ENCODE results near the gene TSPAN9.

The TSPAN9 gene

GRCh38 chr12:3233797-3234196, 156.6 kb downstream of the TSPAN9 start:
- no peak for DNase-seq

DNA sequence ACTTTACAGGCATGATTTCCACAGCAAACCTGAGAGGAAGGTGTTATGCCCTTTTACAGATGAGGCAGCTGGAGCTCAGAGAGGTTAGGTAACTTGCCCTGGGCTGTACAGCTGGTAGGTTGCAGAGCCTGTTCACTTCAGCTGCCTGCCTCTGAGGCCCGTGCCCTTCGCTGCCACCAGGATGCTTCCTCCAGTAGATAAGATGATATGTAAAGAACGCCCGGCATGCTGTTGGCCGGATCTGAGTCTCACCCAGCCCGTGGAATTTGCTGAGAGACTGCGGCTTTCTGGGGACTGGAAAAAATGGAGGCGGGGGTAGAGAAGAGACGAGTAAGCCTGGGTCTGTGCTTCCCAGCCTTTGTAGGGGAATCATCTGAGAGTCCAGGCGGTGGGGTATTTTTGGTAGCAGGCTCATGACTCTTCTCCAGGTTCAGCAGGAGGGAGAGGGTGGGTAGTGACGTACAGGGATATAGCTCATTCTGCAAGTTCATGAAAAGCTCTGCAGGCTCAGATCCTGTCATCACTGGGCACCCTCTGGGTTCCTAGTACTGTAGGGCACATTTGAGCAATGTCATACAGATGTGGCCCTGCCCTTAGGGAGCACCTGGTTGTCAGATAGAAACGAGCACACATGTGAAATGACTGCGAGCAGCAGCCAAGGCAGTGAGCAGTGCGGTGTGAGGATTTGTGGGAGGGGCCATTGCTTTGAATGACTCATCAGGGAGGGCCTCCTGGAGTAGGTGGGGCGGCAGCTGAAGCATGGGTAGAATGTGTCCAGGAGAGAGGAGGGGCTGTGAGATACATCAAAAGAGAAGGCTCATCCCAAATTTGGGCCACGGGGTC, 159.4 kb downstream of the TSPAN9 start:
- peak; percentile 18 for DNase-seq

GRCh38 chr12:3238196-3238595, 161.0 kb downstream of the TSPAN9 start:
- no peak for DNase-seq

- DNase-seq: no peak
These were observed 164.4 kb downstream of the TSPAN9 start for GRCh38 chr12:3241621-3242020.

DNA sequence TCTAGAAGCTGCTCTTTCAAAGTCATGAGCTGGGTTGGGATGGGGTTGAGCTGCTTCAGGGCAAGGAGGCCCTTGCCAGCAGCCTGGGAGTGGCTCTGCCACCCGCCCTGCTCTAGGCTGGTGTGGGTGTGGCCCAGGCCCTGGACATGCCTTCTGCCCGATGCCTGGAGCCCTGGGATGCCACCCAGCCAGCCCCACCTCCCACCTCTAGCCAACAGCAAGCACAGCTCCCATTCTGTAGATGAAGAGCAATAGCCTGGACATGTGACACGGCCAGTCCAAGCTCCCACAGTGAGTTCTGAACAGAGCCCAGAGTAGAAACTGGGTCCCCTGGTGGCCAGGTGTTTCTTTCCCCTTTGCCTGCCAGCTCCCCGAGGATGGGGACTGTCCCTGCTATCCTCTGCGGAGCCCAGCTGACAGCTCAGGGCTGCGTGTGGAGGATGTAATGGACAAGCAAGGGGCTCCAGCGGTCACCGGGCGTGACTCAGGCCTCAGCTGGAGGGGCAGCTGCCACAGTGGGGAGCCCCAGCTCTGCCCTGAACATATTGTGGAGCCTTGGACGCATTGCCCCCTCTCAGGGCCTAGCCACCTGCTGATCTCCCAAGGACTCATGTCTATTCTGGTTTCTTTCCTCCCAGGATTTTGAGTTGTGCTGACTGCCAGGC, 165.2 kb downstream of the TSPAN9 start:
- no peak for DNase-seq

- DNase-seq: no peak
These were observed 166.4 kb downstream of the TSPAN9 start for GRCh38 chr12:3243376-3244084.

GRCh38 chr12:3244219-3244750, 167.1 kb downstream of the TSPAN9 start:
- no peak for DNase-seq

DNA sequence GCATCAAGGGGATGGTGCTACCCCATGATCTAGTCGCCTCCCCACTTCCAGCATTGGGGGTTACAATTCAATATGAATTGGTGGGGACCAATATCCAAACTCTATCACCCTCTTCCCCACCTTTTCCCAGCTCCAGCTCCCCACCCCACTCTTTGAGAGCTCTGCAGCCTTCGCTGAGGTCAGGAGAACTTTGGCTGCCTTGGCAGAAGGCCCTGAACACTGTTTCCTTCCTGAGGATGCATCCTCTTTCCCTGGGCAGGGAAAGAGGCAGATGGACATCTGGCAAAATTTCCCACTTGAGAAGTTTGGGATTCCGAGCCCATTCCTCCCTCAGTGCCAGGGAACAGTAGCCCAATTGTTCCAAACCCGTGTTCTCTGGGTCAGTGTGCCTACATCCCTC, 169.1 kb downstream of the TSPAN9 start:
- no peak for DNase-seq

GRCh38 chr12:3247077-3247476, 169.9 kb downstream of the TSPAN9 start:
- no peak for DNase-seq

DNA sequence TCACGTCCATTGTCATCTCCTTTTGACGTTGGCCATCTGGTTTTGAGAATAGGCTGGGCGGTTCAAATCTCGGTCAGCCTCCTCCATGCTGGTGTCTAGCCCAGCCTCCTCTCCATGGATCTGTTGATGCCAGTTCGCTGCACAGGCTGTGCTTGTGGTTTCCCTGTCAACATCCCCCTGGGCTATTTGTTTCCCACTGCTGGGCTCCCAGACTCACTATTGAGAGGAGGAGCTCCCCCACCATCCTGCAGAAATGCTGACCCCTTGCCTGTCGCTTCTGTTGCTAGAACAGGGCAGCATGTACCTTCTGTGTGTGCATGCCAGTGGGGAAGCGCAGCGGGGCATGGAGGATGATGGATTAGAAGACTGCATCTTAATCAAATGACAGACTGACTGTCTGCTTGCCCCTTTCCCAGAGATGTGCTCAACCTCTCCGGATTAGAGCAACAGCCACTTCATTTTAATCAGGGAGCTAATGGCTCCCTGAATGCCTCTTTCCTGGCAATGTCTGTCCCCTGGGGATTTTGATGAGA, 170.5 kb downstream of the TSPAN9 start:
- DNase-seq: no peak

DNA sequence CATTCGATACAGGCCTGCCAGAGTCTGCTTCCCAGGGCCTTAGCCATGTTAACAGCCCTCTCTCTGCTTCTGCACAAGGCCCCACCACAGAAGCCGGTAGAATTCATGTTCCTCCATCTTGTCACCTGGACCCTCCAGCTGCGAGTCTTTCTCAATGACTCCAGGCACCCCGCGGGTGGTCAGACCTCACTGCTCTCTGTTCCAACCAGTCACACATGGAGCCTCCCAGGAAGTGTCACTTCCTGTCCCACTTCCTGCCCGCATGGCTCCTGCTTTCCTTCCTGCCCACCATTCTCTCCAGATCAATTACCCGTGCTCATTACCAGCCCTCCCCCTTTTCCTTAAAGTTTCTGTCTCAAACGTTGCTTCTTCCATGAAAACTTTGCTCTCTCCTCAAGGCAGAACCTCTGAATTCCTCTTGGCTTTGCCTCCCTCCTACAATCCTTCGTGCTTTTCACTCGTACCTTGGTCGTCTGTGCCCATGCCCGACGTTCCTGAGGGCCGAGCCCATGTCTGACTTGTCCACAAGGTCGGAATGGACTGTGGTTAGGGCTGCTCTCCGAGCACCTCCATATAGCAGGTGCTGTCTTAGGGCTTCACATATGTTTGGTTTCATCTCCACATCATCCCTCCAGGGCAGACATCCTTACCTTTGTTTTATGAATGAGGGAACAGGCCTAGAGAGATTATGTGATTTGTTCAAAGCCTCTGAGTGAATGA, 172.1 kb downstream of the TSPAN9 start:
- DNase-seq: no peak

GRCh38 chr12:3250034-3250433, 172.9 kb downstream of the TSPAN9 start:
- DNase-seq: no peak

DNA sequence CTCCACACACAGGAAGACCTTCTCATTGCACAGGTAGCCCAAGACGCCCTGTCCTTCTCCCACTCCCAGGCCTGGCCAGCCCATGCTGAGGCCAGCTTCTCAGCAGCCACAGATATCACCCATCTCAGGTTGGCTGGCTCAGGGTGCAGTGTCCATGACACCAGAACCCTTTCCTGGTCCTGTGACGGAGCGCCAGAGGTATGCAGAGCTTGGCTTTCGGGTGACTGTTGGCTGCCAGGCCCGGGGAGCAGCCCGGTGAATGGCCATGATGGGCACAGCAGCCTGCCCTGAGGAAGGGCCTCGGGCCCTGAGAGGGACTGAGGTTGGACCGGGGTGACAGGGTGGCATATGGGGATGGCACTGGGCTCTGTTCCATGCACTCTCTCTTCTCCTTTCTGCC, 173.4 kb downstream of the TSPAN9 start:
- DNase-seq: no peak

DNA sequence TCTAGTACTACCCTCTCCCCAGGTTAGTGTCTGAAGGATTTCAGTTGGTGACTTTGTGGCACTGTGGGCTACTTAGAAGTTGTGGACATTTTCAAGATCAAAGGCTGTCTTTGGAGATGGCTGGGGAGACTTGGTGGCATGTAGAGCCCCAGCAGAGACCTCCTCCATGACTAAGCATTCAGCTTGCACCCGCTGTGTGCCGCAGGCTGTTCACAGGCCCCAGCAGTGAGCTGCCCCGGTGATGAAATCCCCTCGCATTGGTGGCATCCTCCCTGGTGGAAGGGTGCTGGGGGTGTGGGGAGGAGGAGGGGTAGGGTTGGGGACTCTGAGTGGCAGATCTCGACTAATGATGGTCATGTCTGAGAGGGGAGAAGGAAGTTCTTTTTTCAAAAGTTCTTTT, 173.9 kb downstream of the TSPAN9 start:
- no peak for DNase-seq

DNA sequence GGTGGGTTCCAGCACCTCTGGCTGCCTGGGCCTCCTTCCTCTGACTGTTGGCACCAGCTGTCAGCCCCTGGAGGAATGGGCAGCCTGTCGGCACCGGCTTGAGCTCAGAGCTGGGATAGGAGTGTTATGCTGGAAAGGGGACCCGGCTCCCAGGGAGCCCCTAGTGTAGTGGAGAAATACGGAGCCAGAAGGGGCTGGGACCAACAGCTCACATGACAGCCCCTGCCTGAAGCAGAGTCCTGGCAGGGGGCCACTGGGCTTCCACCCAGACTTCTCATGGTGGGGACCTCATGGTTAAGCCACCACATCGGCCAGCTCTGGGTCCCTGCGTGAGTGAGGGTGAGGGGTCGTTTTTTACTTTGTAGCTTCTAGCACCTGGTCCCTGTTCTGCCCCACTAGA, 174.5 kb downstream of the TSPAN9 start:
- no peak for DNase-seq

- no peak for DNase-seq
These were observed 175.3 kb downstream of the TSPAN9 start for GRCh38 chr12:3252450-3252891.

GRCh38 chr12:3253682-3254275, 176.6 kb downstream of the TSPAN9 start:
- no peak for DNase-seq

GRCh38 chr12:3255057-3255456, 177.9 kb downstream of the TSPAN9 start:
- DNase-seq: no peak

DNA sequence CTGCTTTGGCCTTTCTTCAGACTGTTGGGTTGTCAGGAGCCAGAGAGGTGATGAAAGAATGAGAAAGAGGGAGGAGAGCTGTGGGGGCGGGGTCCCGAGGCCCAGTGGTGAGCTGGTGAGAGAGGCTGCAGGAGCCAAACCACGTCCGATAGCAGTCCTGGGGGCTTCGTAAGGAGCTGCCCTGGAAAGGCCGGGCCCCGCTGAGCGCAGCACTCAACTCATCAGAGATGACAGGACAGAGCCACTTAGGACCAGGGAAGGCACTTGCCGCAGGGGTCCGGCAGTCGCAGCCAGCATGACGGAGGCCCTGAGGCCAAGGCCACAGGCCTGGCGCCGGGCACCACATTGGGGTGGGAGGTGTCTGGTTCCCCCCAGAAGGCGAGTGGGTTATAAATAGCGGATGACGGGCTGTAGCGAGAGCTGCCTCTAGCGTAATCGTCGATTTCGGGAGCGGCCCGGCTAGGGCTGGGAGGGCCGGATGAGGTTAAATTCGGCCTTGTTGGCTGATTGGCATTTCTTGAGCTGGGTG, 179.0 kb downstream of the TSPAN9 start:
- DNase-seq: no peak

DNA sequence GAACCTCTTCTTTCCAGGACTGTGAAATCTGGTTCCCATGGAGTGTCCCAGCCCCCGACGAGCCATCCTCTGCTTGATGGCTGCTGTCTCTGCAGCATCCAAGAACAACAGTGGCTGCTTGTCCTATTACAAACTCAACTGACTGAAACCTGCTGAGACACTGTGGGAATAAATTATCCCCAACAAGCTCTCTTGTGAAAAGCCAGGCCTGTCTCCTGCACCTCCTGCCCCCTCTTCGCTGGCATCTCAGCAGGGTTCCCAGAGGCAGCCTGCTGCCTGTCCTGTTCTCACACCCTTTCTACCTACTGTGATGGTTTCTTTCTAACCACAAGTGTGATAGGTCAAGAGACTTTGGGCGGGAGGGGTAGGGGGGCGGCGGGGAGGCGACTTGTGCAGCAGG, 180.2 kb downstream of the TSPAN9 start:
- DNase-seq: no peak

DNA sequence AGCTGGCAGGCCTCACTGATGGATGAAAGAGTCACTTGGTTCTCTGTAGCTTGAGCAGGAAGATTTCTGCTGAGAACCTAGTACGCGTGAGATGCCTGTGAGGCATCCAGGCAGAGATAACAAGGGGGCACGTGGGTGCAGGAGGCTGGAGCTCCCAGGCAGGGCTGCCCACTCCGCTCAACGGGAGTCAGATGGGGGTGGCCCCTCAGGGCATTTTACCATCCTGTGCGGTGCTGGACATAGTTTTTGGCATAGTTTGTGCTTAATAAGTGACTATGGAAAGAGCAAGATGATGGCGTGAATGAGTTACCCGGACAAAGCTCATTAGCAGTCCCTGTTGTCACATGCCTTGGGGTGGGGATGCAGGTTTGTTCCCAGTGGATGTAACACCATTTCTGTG, 182.8 kb downstream of the TSPAN9 start:
- DNase-seq: no peak

All from NCI-H510A treated with DMSO at 0.1 percent for 48 hours (cell line).